ENCODE measurements around the gene TM9SF1. TPM values are rescaled to one million over a fixed set of nuclear protein-coding genes. Genes with fewer than 3 reads are reported as not detected.

The TM9SF1 gene
- total and polyA plus RNA-seq, 2 of the 13 experiments (the other 11 are each of a cell fraction or from before 2014, with no cell fraction given), result 83.2 to 110 TPM

GRCh38 chr14:24188251-24189058, 6.8 kb downstream of the TM9SF1 start, which contains the start of gene IPO4 (continued):
- TF ChIP-seq ZHX2 (IDR thresholded peaks at IDR 0.05; ENCODE audit: low read depth) (peak; percentile 96), ZHX2 (CRISPR knock-in tag; IDR thresholded peaks at IDR 0.05; ENCODE audit: borderline replicate concordance) (0 out of 2 replicates have a peak, but pooled peaks have one; percentile 71), ZBTB43 (CRISPR knock-in tag; conservative IDR thresholded peaks at IDR 0.05) (peak; percentile 83; the same call in 1 of the 2 replicates), BHLHE40 (IDR thresholded peaks at IDR 0.05; ENCODE audit: low read length) (peak; percentile 95), THAP8 (CRISPR knock-in tag; IDR thresholded peaks at IDR 0.05; ENCODE audit: borderline replicate concordance) (peak; percentile 99; the same call in 1 of the 2 replicates), HIVEP1 (CRISPR knock-in tag; IDR thresholded peaks at IDR 0.05) (peak; percentile 98), ZNF446 (CRISPR knock-in tag; IDR thresholded peaks at IDR 0.05) (peak; percentile 39; the same call in 1 of the 2 replicates), ZBTB42 (CRISPR knock-in tag; IDR thresholded peaks at IDR 0.05) (peak; percentile 82; the same call in 1 of the 2 replicates), ZNF34 (CRISPR knock-in tag; IDR thresholded peaks at IDR 0.05; ENCODE audit: borderline replicate concordance) (peak; percentile 99; the same call in 1 of the 2 replicates), CREB1 (IDR thresholded peaks at IDR 0.05) (peak; percentile 87), CREB1 (CRISPR knock-in tag; IDR thresholded peaks at IDR 0.05) (no peak), ZNF619 (CRISPR knock-in tag; IDR thresholded peaks at IDR 0.05) (peak; percentile 98; the same call in 1 of the 2 replicates), TEAD2 (CRISPR knock-in tag; IDR thresholded peaks at IDR 0.05) (no peak), FOXP1 (IDR thresholded peaks at IDR 0.05) (no peak), FOXP1 (CRISPR knock-in tag; IDR thresholded peaks at IDR 0.05) (peak; percentile 70), BORCS8-MEF2B (CRISPR knock-in tag; IDR thresholded peaks at IDR 0.05) (peak; percentile 99), ZNF747 (CRISPR knock-in tag; IDR thresholded peaks at IDR 0.05; ENCODE audit: borderline replicate concordance) (peak; percentile 100), TBX3 (IDR thresholded peaks at IDR 0.05; ENCODE audit: borderline replicate concordance) (peak; percentile 82), HMG20A (CRISPR knock-in tag; IDR thresholded peaks at IDR 0.05; ENCODE audit: borderline replicate concordance) (peak; percentile 71; the same call in 1 of the 2 replicates), MYPOP (CRISPR knock-in tag; IDR thresholded peaks at IDR 0.05) (no peak), ZNF672 (CRISPR knock-in tag; IDR thresholded peaks at IDR 0.05) (no peak)
